NCI-H2107 treated with DMSO at 0.1 percent for 48 hours (cell line): ENCODE measurements around the gene COL23A1.

Experiments used
- DNase-seq: peaks from one replicate; lab custom pipeline; 2025; ENCODE audit not compliant: unreplicated experiment; lab: John Stamatoyannopoulos, UW

Gene COL23A1

GRCh38 chr5:178218237-178218776 is 371.9 kb downstream of the COL23A1 start:
- DNase-seq: no peak

DNA sequence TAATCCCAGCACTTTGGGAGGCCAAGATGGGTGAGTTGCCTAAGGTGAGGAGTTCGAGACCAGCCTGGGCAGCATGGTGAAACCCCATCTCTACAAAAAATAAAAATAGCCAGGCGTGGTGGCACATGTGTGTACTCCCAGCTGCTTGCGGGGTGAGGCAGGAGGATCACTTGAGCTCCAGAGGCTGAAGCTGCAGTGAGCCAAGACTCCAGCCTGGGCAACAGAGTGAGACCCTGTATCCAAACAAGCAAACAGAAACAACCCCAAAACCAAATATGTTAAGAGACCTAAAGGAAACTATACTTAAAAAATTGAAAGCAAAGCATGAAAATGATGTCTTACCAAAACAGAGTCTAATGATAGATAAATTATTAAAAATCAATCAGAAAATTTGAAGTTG is 373.4 kb downstream of the COL23A1 start:
- DNase-seq: no peak

- DNase-seq: no peak
Measured at GRCh38 chr5:178216088-178216534, 374.1 kb downstream of the COL23A1 start.

- DNase-seq: no peak
Measured at GRCh38 chr5:178215280-178216002, 374.8 kb downstream of the COL23A1 start.

DNA sequence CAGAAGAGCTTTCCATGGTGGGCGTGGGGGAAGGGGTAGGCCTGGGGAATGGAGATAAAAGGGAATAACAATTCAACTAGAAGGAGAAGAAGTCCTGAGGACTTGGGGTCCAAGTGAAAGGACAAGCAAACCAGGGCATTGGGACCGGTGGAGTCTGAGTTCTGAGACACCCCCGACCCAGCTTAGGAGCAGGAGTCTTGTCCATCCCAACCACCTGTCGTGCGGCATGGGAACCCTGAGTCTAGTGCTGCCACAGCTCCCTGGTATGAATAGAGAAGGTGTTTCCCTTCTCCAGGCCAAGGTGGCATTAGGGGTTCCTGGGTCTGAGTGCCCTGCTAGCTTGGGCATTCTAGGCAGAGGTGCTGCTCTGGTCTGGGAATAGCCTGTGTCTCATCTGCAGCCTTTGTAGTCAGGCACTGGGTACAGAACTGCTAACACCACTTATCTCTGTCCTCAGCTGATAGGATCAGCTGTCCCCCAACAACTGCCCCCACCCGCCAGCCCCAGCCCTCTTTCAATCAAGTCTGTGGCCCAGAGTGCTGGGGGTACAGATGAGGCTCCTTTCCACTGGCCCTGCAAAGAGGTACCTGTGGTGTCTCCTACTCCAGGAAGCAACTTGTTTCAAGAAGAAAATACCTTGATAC is 375.9 kb downstream of the COL23A1 start:
- DNase-seq: no peak

GRCh38 chr5:178213748-178214151 is 376.4 kb downstream of the COL23A1 start:
- DNase-seq: no peak

DNA sequence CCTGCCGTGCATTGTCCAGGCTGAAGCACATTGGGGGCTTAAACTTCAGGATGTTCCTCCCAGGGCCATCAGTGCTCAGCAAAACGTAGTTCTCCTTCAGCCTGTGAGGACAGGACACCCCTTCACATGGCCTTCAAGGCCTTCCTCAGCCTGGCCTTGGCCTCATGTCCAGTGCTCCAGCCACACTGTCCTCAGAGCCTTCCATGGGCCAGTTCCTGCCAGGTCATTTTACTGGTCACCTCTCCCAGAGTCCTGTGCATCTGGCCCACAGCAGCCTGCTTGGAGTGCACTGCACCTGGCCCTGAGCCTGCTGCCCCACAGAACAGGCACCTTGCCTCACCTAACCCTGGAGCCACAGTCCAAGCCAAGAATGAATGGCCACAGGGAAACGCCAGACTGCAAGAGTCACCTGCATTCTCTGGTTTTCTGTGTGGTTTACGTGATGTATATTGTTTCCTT is 377.2 kb downstream of the COL23A1 start:
- no peak for DNase-seq

DNA sequence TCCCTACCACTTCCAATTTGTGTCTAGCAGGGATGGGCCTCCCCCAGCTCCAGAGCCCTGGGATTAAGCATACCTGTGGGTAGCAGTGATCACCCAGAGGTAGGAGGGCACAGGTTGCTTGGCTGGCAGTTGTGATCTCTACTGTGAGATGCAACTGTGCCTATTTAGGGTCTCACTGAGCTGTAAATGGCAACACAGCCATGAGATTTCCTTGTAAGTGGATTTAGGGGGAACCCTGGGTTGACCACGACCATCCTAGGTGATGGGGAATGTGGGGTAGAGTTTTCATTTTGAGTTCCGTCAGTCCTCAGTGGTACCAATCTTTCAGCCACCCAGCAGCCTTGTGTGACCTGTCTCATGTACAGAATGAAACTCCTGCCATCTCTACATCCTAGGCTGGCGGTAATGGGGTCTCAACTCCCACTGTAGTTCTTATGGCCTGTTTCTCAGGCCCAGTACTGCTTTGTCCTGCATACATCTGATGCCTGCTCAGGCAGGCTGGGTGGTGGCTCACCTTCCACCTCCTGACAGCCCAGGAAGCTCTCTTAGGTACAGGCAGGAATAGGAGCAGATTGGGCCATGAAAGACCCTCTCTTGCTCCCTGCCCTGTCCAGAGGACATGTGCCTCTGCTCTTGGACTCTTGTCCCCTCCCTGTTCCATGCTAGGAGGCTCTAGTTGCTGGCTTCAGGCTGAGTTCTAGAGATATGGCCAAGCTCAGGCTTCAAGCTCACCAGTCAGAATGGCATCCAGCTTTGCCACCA is 377.8 kb downstream of the COL23A1 start:
- DNase-seq: no peak

DNA sequence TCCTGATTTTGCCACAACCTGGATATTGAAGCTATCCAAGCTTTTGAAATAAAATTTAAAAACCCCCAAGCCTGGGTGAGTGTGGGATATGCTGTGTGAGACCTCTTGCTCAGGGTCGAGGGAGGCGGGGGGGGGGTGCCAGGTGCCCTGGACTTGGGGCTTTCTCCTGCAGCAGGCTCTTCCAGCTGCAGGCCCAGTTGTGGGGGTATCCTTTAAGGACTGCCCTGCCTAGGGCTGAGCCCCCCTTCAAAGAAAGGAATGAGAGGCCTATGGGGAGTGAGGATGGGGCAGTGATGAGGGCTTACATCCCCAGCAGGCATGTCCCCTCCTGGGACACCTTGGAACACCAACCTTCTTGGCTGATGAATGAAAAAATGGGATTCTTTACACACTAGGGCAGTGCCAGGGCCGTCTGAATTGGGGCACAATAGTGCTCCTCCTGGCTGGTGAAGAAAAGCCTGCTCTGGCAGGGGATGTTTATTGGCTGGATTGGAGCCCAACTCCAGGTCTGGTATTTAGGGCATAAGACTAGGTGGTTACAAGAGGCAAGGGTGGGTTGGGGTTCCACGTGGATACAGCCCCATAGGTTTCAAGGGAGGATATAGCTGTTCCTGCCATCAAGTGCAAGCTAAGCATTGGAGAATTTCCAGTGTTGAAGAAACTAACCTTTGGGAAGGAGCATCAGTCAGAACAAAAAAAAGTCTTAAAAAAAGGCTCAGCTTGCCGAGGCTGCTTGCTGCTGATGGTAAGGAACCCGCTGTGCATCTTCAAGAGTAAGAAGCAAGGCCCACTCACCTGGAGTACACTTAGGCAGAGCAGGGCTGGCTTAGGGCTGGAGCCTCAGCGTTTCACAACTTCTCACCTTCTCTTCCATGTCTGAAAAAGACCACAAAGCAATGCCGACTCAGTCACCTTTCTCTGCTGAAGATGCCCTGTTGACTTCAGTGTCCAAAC is 378.8 kb downstream of the COL23A1 start:
- no peak for DNase-seq

DNA sequence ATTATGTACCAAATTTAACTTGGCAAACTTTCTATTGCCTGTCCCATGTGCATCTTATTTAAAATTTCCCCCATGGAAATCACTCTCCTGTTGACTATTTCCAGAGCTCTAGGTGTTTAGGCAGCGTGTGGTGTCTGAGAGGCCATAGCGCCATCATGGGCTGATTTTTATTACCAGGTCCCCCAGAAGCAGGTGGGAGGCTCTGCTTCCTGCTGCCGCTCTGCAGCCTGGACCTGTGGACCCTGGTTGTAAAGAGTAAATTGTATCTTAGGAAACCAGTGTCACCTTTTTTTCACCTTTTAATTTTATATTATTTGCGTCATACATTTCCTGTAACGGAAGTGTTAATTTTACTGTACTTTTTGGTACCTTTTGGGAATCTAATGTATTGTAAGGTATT is 379.5 kb downstream of the COL23A1 start:
- no peak for DNase-seq

DNA sequence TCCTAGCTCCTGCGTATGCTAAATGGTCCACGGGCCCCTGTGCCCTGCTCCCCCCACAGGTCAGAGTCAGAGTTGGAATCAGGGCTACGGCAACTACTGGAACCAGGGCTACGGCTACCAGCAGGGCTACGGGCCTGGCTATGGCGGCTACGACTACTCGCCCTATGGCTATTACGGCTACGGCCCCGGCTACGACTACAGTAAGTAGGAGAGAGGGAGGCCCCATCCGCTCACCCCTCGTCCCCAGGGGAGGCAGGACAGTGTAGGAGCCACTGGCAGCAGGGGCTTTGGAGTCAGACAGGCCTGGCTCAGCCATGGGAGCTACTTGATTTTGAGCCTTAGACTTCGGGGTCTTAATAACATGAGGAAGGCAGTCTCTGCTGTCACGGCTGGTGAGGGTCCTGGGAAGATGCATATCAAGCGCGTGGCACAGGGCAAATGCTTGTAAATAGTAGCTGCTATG is 380.1 kb downstream of the COL23A1 start:
- DNase-seq: no peak

GRCh38 chr5:178209334-178210072 is 380.7 kb downstream of the COL23A1 start:
- DNase-seq: no peak

DNA sequence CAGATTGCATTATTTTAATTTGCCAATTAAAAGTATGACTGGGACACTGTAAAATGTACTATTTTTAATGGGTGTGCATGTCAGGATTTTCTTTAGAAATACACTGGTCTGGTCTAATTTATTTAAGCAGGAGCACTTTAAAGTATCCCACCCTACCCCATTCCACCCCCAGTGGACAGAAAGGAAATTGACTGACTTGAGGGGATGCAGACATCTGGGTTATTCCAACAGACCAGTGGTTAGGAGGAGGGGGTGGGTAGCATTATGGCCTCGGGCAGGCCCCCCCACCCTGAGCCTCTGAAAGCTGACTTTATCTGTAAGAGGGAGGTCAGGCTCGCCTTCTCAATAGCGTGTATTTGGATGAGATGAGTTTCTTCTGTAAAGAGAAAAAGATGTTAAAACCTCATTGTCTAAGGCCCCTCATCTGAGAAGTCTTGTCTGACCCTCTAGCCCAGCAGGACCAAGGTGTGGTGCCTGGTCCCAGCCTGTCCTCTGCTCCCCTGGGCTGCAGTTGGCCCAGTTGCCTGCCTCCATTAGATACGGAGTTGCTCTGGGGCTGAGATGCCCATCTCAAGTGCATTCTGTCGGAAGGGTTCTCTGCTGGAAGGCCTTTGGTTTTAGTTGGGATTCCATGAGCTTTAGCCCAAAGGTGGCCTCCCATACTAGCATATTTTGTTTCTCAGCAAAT is 381.5 kb downstream of the COL23A1 start:
- DNase-seq: no peak

GRCh38 chr5:178207917-178208280 is 382.3 kb downstream of the COL23A1 start:
- no peak for DNase-seq

GRCh38 chr5:178207183-178207916 is 382.8 kb downstream of the COL23A1 start:
- DNase-seq: no peak

DNA sequence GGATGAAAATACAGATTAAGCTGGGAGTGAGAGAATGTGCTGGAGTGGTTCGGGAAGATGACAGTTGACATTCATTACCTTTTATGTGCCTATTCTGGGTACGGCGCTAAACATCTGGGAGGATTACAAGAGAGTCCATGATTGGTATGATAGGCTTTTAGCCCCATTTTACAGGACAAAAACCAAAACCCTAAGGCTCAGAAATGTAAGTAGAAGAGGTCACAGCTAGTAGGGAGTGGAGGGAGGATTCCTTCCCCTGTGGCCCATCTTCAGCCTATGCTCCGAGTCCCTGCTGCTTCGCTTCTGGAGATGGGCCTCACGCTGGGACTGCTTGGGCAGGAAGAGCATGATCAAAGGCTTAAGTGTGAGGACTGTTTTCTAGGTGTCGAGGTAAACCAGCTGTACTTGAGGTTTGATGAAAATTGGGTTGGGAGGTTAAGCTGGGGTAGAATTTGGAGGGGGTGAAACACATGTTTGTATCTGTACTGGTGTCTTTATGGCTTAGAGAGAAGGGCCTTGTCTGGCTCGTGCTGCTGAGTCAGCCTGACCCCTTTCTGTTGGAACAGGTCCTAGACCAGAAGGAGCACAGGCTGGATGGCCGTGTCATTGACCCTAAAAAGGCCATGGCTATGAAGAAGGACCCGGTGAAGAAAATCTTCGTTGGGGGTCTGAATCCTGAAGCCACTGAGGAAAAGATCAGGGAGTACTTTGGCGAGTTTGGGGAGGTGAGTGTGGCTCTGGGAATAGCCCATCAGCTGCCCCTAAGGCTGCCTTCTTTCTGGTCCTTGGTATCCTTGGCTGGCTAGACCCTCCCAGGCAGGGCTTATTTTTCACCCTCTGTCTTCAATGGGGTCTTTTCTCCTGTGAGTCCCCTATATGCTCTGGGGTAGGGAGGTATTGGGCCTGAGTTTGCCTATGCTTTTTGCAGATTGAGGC is 383.8 kb downstream of the COL23A1 start:
- no peak for DNase-seq

DNA sequence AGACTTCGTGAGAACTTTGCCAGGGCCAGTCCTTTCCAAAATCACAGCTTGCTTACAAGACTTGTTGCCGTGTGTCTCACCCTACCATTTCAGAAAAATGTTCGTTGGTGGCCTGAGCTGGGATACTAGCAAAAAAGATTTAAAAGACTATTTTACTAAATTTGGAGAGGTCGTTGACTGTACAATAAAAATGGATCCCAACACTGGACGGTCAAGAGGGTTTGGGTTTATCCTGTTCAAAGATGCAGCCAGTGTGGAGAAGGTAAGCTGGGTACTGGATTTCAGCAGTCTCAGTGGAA is 384.5 kb downstream of the COL23A1 start:
- DNase-seq: no peak
